ENCODE results near the gene PLA2G2F.

Gene PLA2G2F

GRCh38 chr1:20138961-20139550 is at the start of gene PLA2G2F:
TSS of gene PLA2G2F (plus strand) at chr1:20139323. CDS start at chr1:20139428, 105 bp downstream.
- DNase-seq, result no peak

GRCh38 chr1:20089328-20090077 is 49.6 kb upstream of the PLA2G2F start:
- no peak for DNase-seq

GRCh38 chr1:20090119-20090518 is 49.0 kb upstream of the PLA2G2F start:
- DNase-seq, result no peak

GRCh38 chr1:20090641-20091040 is 48.5 kb upstream of the PLA2G2F start:
- no peak for DNase-seq

- no peak for DNase-seq
These were observed 45.8 kb upstream of the PLA2G2F start for GRCh38 chr1:20093303-20093702.

- no peak for DNase-seq
These were observed 45.2 kb upstream of the PLA2G2F start for GRCh38 chr1:20093940-20094391.

- DNase-seq, result no peak
These were observed 43.3 kb upstream of the PLA2G2F start for GRCh38 chr1:20095564-20096434.

GRCh38 chr1:20096840-20097447 is 42.2 kb upstream of the PLA2G2F start:
- DNase-seq, result no peak

- DNase-seq, result no peak
These were observed 39.6 kb upstream of the PLA2G2F start for GRCh38 chr1:20099533-20099932.

GRCh38 chr1:20100632-20101355 is 38.3 kb upstream of the PLA2G2F start:
- peak; percentile 18 for DNase-seq

GRCh38 chr1:20102875-20103274 is 36.2 kb upstream of the PLA2G2F start:
- no peak for DNase-seq

- DNase-seq, result no peak
These were observed 33.3 kb upstream of the PLA2G2F start for GRCh38 chr1:20105856-20106255.

GRCh38 chr1:20107351-20107750 is 31.8 kb upstream of the PLA2G2F start:
- DNase-seq, result no peak

GRCh38 chr1:20107796-20108195 is 31.3 kb upstream of the PLA2G2F start:
- no peak for DNase-seq

- DNase-seq, result no peak
These were observed 30.6 kb upstream of the PLA2G2F start for GRCh38 chr1:20108366-20109123.

GRCh38 chr1:20109223-20109856 is 29.8 kb upstream of the PLA2G2F start:
- no peak for DNase-seq

GRCh38 chr1:20110679-20111078 is 28.4 kb upstream of the PLA2G2F start:
- DNase-seq, result no peak

GRCh38 chr1:20111452-20111851 is 27.7 kb upstream of the PLA2G2F start:
- no peak for DNase-seq

GRCh38 chr1:20112279-20113000 is 26.7 kb upstream of the PLA2G2F start:
- no peak for DNase-seq

GRCh38 chr1:20114021-20114648 is 25.0 kb upstream of the PLA2G2F start:
- no peak for DNase-seq

All from CD4-positive, alpha-beta T cell treated with Interleukin-6 for 4 hours (primary cell).